Subcutaneous abdominal adipose tissue (tissue), 5 donors: ENCODE measurements around the gene NPLOC4.

ENCODE experiments used
- H3K27ac ChIP-seq: one replicate; pipeline ENCODE4 v1.7.0; 2013; ENCODE audit warnings: low read depth, mild to moderate bottlenecking, inconsistent platforms, low read length, moderate library complexity
- H3K27me3 ChIP-seq, 5 donors: one replicate each; pipeline ENCODE4 v1.7.0; 2013; ENCODE audit warnings: low read length in 5 of 5, inconsistent platforms in 1 of 5; ENCODE audit not compliant: control insufficient read depth in 5 of 5, insufficient read depth in 4 of 5
- H3K36me3 ChIP-seq, 5 donors: one replicate each; pipeline ENCODE4 v1.7.0; 2013; ENCODE audit warnings: low read length in 5 of 5; ENCODE audit not compliant: control insufficient read depth in 5 of 5, insufficient read depth in 5 of 5
- H3K4me1 ChIP-seq, 5 donors: one replicate each; pipeline ENCODE4 v1.7.0; 2013; ENCODE audit warnings: low read length in 5 of 5, mild to moderate bottlenecking in 3 of 5, moderate library complexity in 1 of 5; ENCODE audit not compliant: control insufficient read depth in 5 of 5, insufficient read depth in 5 of 5
- H3K4me3 ChIP-seq, 5 donors: one replicate each; pipeline ENCODE4 v1.7.0; 2013; ENCODE audit warnings: low read length in 5 of 5, low read depth in 1 of 5
- H3K9ac ChIP-seq, 5 donors: one replicate each; pipeline ENCODE4 v1.7.0; 2013; ENCODE audit warnings: low read length in 5 of 5, mild to moderate bottlenecking in 4 of 5, moderate library complexity in 3 of 5
- H3K9me3 ChIP-seq, 5 donors: one replicate each; pipeline ENCODE4 v1.7.0; 2013; ENCODE audit warnings: low read length in 5 of 5; ENCODE audit not compliant: control insufficient read depth in 5 of 5
- donor health status: healthy.
- donor health status: healthy.
- donor health status: healthy.
- donor health status: healthy.
- donor health status: healthy.

Gene NPLOC4

GRCh38 chr17:81517009-81517338 is 119.9 kb downstream of the NPLOC4 start:
- Histone ChIP-seq H3K27ac (no peak overlapping the region), H3K4me3 (no peak overlapping the region), H3K9ac (no peak overlapping the region)

GRCh38 chr17:81516439-81516838 is 120.5 kb downstream of the NPLOC4 start:
- peaks cover 0 to 5% (median 4%) of the 10 kb centered on the region in 5 donors for H3K36me3 ChIP-seq
- peaks cover 2 to 69% (median 62%) of the 10 kb centered on the region in 5 donors for H3K4me1 ChIP-seq
- H3K4me3 ChIP-seq: peak overlapping the region in 2 of 5 donors; percentile 35 to 74
- H3K27me3 ChIP-seq: peaks cover 5 to 27% (median 15%) of the 10 kb centered on the region in 5 donors
- no peaks in the 10 kb centered on the region for H3K9me3 ChIP-seq
- H3K9ac ChIP-seq: peak overlapping the region in 2 of 5 donors; percentile 47 to 54
- H3K27ac ChIP-seq: peak overlapping the region; percentile 83

More at GRCh38 chr17:81517009-81517338, 119.9 kb downstream of the NPLOC4 start:
- Histone ChIP-seq H3K27me3 (peaks cover 5 to 30% (median 16%) of the 10 kb centered on the region in 5 donors), H3K9me3 (no peaks in the 10 kb centered on the region), H3K4me1 (peaks cover 2 to 63% (median 56%) of the 10 kb centered on the region in 5 donors), H3K36me3 (peaks cover 0 to under 1% (median 0%) of the 10 kb centered on the region in 5 donors)

- peak overlapping the region; percentile 83 for H3K27ac ChIP-seq
- no peaks in the 10 kb centered on the region for H3K9me3 ChIP-seq
- H3K4me1 ChIP-seq: peaks cover 2 to 77% (median 70%) of the 10 kb centered on the region in 5 donors
- H3K27me3 ChIP-seq: peaks cover 5 to 26% (median 15%) of the 10 kb centered on the region in 5 donors
- peak overlapping the region; percentile 35 to 75 (median 74) for H3K4me3 ChIP-seq
- H3K9ac ChIP-seq: peak overlapping the region in 4 of 5 donors; percentile 48 to 76 (median 62)
- peaks cover 0 to 14% (median 13%) of the 10 kb centered on the region in 5 donors for H3K36me3 ChIP-seq
Observed at GRCh38 chr17:81515530-81516041, 121.3 kb downstream of the NPLOC4 start.

GRCh38 chr17:81514739-81515529 is 122.0 kb downstream of the NPLOC4 start:
- Histone ChIP-seq H3K4me3 (peak overlapping the region; percentile 35 to 78 (median 74)), H3K4me1 (peaks cover 6 to 84% (median 77%) of the 10 kb centered on the region in 5 donors), H3K9me3 (no peaks in the 10 kb centered on the region), H3K27ac (peak overlapping the region; percentile 94), H3K36me3 (peaks cover 0 to 20% (median 19%) of the 10 kb centered on the region in 5 donors), H3K27me3 (peaks cover 0 to 19% (median 13%) of the 10 kb centered on the region in 5 donors), H3K9ac (peak overlapping the region; percentile 48 to 84 (median 73))

- peaks cover 0 to 14% (median 8%) of the 10 kb centered on the region in 5 donors for H3K27me3 ChIP-seq
- H3K27ac ChIP-seq: peak overlapping the region; percentile 94
- peaks cover 6 to 84% (median 77%) of the 10 kb centered on the region in 5 donors for H3K4me1 ChIP-seq
- H3K36me3 ChIP-seq: peaks cover 0 to 24% (median 24%) of the 10 kb centered on the region in 5 donors
- H3K4me3 ChIP-seq: peak overlapping the region in 4 of 5 donors; percentile 69 to 78 (median 73)
- H3K9ac ChIP-seq: peak overlapping the region in 4 of 5 donors; percentile 73 to 89 (median 84)
- no peaks in the 10 kb centered on the region for H3K9me3 ChIP-seq
Observed at GRCh38 chr17:81514489-81514738, 122.5 kb downstream of the NPLOC4 start.

GRCh38 chr17:81513753-81514488 is 123.0 kb downstream of the NPLOC4 start:
- Histone ChIP-seq H3K4me3 (peak overlapping the region; percentile 62 to 78 (median 70)), H3K27me3 (peaks cover 0 to 9% (median 4%) of the 10 kb centered on the region in 5 donors), H3K4me1 (peaks cover 10 to 84% (median 77%) of the 10 kb centered on the region in 5 donors)

GRCh38 chr17:81513372-81513752 is 123.5 kb downstream of the NPLOC4 start:
- H3K27ac ChIP-seq: peak overlapping the region; percentile 94
- peaks cover 0 to 6% (median 4%) of the 10 kb centered on the region in 5 donors for H3K27me3 ChIP-seq
- H3K9me3 ChIP-seq: no peaks in the 10 kb centered on the region
- peak overlapping the region; percentile 62 to 78 (median 70) for H3K4me3 ChIP-seq
- H3K36me3 ChIP-seq: peaks cover 0 to 32% (median 30%) of the 10 kb centered on the region in 5 donors
- peak overlapping the region in 4 of 5 donors; percentile 69 to 89 (median 84) for H3K9ac ChIP-seq
- H3K4me1 ChIP-seq: peaks cover 10 to 83% (median 75%) of the 10 kb centered on the region in 5 donors

More at GRCh38 chr17:81513753-81514488, 123.0 kb downstream of the NPLOC4 start:
- Histone ChIP-seq H3K9me3 (no peaks in the 10 kb centered on the region), H3K27ac (peak overlapping the region; percentile 94), H3K36me3 (peaks cover 0 to 29% (median 27%) of the 10 kb centered on the region in 5 donors), H3K9ac (peak overlapping the region in 4 of 5 donors; percentile 73 to 89 (median 84))

- Histone ChIP-seq H3K4me3 (peak within 1 kb of the TSS; percentile 88 to 96 (median 92)), H3K36me3 (peaks cover 0 to 32% (median 30%) of the 10 kb centered on the region in 5 donors), H3K4me1 (peaks cover 10 to 77% (median 70%) of the 10 kb centered on the region in 5 donors), H3K9ac (peak within 1 kb of the TSS; percentile 68 to 89 (median 84)), H3K27ac (peak within 1 kb of the TSS; percentile 94), H3K27me3 (peaks cover 0 to 1% (median 0%) of the 10 kb centered on the region in 5 donors), H3K9me3 (no peaks in the 10 kb centered on the region)
Observed at GRCh38 chr17:81512562-81513371, 124.1 kb downstream of the NPLOC4 start, which contains the start of gene ACTG1. TSS of gene ACTG1 (minus strand) at chr17:81512799. CDS start at chr17:81512354, 445 bp downstream.
